K562 (cell line): ENCODE data around the gene CYTH4. TPM values are rescaled to one million over a fixed set of nuclear protein-coding genes. Genes with fewer than 3 reads are reported as not detected.

Experiments used
- CBFA2T3 ChIP-seq: fragments of 450-650 bp; IDR thresholded peaks from 2 replicates; pipeline ENCODE4 v1.6.1; 2017
- EWSR1 ChIP-seq: fragments of 450-650 bp; IDR thresholded peaks from 2 replicates; pipeline ENCODE4 v1.6.1; 2018; ENCODE audit warnings: borderline replicate concordance, mild to moderate bottlenecking, low read depth, moderate library complexity; ENCODE audit not compliant: partially characterized antibody
- GABPA ChIP-seq: fragments of 200-800 bp; sonication (Bioruptor generic); conservative IDR thresholded peaks from 2 replicates; pipeline ENCODE4 v1.6.1; 2016; ENCODE audit warnings: low read depth, missing genetic modification characterization, missing compliant biosample characterization
- JUNB ChIP-seq: fragments of 450-650 bp; formaldehyde crosslinking; conservative IDR thresholded peaks from 2 replicates; pipeline ENCODE4 v1.4.0; 2020; ENCODE audit warnings: mild to moderate bottlenecking
- KLF16 ChIP-seq: IDR thresholded peaks from 2 replicates; pipeline ENCODE4 v1.6.1; 2016; ENCODE audit warnings: antibody characterized with exemption
- LARP7 ChIP-seq: fragments of 450-650 bp; IDR thresholded peaks from 2 replicates; pipeline ENCODE4 v1.6.1; 2016
- NCOA6 ChIP-seq: fragments of 450-650 bp; IDR thresholded peaks from 2 replicates; pipeline ENCODE4 v1.6.1; 2017; ENCODE audit warnings: mild to moderate bottlenecking
- NELFE ChIP-seq: IDR thresholded peaks from 2 replicates; pipeline ENCODE4 v1.6.1; 2011; ENCODE audit warnings: mild to moderate bottlenecking; ENCODE audit not compliant: insufficient read depth, insufficient read length
- PRDM10 ChIP-seq: fragments of 450-650 bp; IDR thresholded peaks from 2 replicates; pipeline ENCODE4 v1.6.1; 2018; ENCODE audit not compliant: partially characterized antibody
- RBM17 ChIP-seq: fragments of 200-400 bp; formaldehyde crosslinking; IDR thresholded peaks from 2 replicates; pipeline ENCODE4 v1.6.1; 2017; ENCODE audit warnings: low read depth, mild to moderate bottlenecking, low read length, borderline replicate concordance
- SAFB ChIP-seq: fragments of 200-400 bp; formaldehyde crosslinking; IDR thresholded peaks from 2 replicates; pipeline ENCODE4 v1.6.1; 2017; ENCODE audit warnings: low read depth, low read length, borderline replicate concordance
- SMARCE1 ChIP-seq: fragments of 450-650 bp; IDR thresholded peaks from 2 replicates; pipeline ENCODE4 v1.7.1; 2016; ENCODE audit warnings: mild to moderate bottlenecking
- SRF ChIP-seq, 2 experiments: fragments of 250-450, 450-650 bp in 1 of 2; sonication (Bioruptor Pico) in 1 of 2; sonication (generic) in 1 of 2; formaldehyde crosslinking; IDR thresholded peaks; 2 replicates each; pipeline versions ENCODE4 v1.5.0 to v1.5.1; 2020 to 2022; ENCODE audit warnings: mild to moderate bottlenecking in 1 of 2, missing genetic modification reagents in 1 of 2
- ZBTB17 ChIP-seq: fragments of 450-650 bp; formaldehyde crosslinking; IDR thresholded peaks from 2 replicates; pipeline ENCODE4 v1.4.0; 2020; ENCODE audit warnings: mild to moderate bottlenecking
- ZC3H8 ChIP-seq: fragments of 450-650 bp; IDR thresholded peaks from 2 replicates; pipeline ENCODE4 v1.6.1; 2017
- ZFPM2 ChIP-seq: fragments of 250-450 bp; sonication (Bioruptor Pico); IDR thresholded peaks from 2 replicates; pipeline ENCODE4 v1.5.1; 2022; ENCODE audit warnings: mild to moderate bottlenecking
- ZNF263 ChIP-seq: sonication (generic); formaldehyde crosslinking; IDR thresholded peaks from 2 replicates; pipeline ENCODE4 v1.8.0; 2022; ENCODE audit warnings: mild to moderate bottlenecking, missing genetic modification reagents, borderline replicate concordance
- polyA plus RNA-seq, 8 experiments: library from polyadenylated mRNA; depleted of rRNA in 4 of 8; stranded (reverse) in 5 of 8; unstranded in 3 of 8; fragments of >200 nt; fragmentation: Nextera tagmentation in 2 of 8; fragmentation: Illumina TruSeq in 1 of 8; extraction: Ambion mirVana in 2 of 8; extraction: Trizol in 1 of 8; gene quantifications; 2 replicates each; pipeline versions ENCODE4 v1.2.1 to v1.2.3, GENCODE V29; 2011 to 2014; ENCODE audit warnings: inconsistent platforms in 1 of 8, missing spikeins in 1 of 8
- total RNA-seq, 7 experiments: library from RNA; depleted of rRNA in 6 of 7; stranded (reverse); fragments of >200 nt in 6 of 7; fragmentation: Illumina TruSeq in 2 of 7; extraction: Trizol in 2 of 7; gene quantifications; 2 replicates each; pipeline versions ENCODE4 v1.2.1 to v1.2.3, GENCODE V29; 2011 to 2021; ENCODE audit warnings: low replicate concordance in 1 of 7
- TF ChIP-seq, protein P1 (sequence below): fragments of 200-800 bp; sonication (Bioruptor generic); IDR thresholded peaks from 2 replicates; pipeline ENCODE4 v1.6.1; 2017; ENCODE audit warnings: missing genetic modification characterization, missing compliant biosample characterization
- TF ChIP-seq, protein P2 (sequence below): conservative IDR thresholded peaks from 2 replicates; pipeline ENCODE4 v1.6.1; 2011; ENCODE audit warnings: low read depth, mild to moderate bottlenecking, low read length; ENCODE audit not compliant: control insufficient read depth

The CYTH4 gene
- total and polyA plus RNA-seq, 9 of the 15 experiments (the other 6 are each of a cell fraction or from before 2014, with no cell fraction given): 0.03 to 2.0 (median 0.61) TPM; not detected in 1

- TF ChIP-seq EWSR1 (no peak), SAFB (no peak), ZFPM2 (no peak), ZC3H8 (no peak), KLF16 (peak; percentile 53; the same call in 1 of the 2 replicates), JUNB (CRISPR knock-in tag) (no peak), RBM17 (no peak), CBFA2T3 (peak; percentile 42), SMARCE1 (0 out of 2 replicates have a peak, but pooled peaks have one; percentile 16), ZNF263 (CRISPR knock-in tag) (0 out of 2 replicates have a peak, but pooled peaks have one; percentile 31), LARP7 (no peak), NCOA6 (no peak), ZBTB17 (0 out of 2 replicates have a peak, but pooled peaks have one; percentile 32), NELFE (no peak), GABPA (tag) (peak; percentile 62), PRDM10 (no peak), SRF (CRISPR knock-in tag; IDR thresholded peaks at IDR 0.05) (no peak)
- TF ChIP-seq, protein P1, sequence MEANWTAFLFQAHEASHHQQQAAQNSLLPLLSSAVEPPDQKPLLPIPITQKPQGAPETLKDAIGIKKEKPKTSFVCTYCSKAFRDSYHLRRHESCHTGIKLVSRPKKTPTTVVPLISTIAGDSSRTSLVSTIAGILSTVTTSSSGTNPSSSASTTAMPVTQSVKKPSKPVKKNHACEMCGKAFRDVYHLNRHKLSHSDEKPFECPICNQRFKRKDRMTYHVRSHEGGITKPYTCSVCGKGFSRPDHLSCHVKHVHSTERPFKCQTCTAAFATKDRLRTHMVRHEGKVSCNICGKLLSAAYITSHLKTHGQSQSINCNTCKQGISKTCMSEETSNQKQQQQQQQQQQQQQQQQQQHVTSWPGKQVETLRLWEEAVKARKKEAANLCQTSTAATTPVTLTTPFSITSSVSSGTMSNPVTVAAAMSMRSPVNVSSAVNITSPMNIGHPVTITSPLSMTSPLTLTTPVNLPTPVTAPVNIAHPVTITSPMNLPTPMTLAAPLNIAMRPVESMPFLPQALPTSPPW (CRISPR knock-in tag): peak; percentile 19; the same call in 1 of the 2 replicates
- TF ChIP-seq, protein P2, sequence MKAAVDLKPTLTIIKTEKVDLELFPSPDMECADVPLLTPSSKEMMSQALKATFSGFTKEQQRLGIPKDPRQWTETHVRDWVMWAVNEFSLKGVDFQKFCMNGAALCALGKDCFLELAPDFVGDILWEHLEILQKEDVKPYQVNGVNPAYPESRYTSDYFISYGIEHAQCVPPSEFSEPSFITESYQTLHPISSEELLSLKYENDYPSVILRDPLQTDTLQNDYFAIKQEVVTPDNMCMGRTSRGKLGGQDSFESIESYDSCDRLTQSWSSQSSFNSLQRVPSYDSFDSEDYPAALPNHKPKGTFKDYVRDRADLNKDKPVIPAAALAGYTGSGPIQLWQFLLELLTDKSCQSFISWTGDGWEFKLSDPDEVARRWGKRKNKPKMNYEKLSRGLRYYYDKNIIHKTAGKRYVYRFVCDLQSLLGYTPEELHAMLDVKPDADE: peak; percentile 73; the same call in 1 of the 2 replicates
These were observed 27.1 kb downstream of the CYTH4 start (continued) for GRCh38 chr22:37309211-37310074.
